Cortex of kidney (tissue), 1 donor: Measurements from ENCODE around the gene SAFB.
A peak's percentile ranks its signal among the peaks of the same experiment; 100 is the strongest.

Experiments used
- DNase-seq: peaks from one replicate; lab custom pipeline; 2025; lab: John Stamatoyannopoulos, UW

Gene SAFB

DNA sequence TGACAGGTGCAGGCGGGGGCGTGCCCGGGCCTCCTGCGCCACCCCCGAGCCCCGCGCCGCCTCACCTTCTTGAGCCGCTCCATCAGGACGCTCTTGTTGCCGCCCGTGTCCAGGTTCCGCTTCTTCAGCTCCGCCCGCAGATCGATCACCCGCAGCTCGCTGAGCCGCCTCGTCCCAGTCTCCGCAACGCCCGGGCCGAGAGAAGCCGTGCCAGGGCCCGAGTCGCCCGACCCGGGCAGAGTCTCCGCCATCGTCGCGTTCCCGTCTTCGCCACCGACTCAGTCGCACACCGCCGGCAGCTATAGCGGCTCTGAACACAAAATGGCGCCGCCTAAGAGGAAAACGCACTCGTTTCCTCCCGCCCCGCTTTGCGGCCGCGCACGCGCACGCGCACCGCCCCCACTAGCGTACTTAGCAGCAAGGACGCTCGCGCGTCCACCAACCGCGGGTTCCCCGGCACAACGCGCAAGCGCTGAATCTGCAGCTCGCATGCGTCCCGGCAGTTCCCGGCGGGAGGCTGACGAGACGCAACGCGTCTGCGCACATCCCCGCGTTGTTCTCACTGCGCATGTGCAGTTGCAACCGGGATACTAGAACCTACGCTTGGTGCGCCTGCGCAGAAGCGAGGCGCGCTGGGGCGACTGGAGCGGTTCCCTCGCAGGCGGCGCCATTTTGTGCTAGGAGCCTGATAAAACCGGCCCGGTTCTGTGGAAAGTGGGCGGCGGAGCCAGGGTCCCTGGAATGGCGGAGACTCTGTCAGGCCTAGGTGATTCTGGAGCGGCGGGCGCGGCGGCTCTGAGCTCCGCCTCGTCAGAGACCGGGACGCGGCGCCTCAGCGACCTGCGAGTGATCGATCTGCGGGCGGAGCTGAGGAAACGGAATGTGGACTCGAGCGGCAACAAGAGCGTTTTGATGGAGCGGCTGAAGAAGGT is at the start of gene SAFB, which contains the start of gene SAFB2:
Gene SAFB (plus strand): TSS at position 619 of the 932 bp plus-strand sequence. CDS start 123 bp downstream, at position 742.
Gene SAFB2 (minus strand): TSS at position 312 of the 932 bp plus-strand sequence. CDS start 61 bp downstream, at position 251.
- DNase-seq = peak; percentile 89

DNA sequence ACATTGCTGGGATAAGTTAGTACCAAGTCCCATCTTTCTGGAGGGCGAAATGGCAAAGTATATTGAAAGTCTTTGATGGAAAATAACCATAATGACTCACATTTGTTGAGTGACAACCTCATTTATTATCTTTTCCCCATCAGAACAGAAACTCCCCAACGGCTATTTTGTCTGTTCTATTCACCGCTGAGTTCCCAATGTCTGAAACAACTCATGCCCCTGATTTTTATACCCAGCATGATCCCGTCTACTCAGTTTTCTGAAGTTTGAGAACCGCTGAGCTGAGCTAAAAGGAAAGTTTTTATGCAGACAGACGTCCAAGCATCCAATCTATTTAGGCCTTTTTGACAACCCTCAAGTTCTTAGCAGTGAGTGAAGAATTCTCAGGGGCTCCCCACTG is 47.3 kb upstream of the SAFB start:
- DNase-seq = no peak

DNA sequence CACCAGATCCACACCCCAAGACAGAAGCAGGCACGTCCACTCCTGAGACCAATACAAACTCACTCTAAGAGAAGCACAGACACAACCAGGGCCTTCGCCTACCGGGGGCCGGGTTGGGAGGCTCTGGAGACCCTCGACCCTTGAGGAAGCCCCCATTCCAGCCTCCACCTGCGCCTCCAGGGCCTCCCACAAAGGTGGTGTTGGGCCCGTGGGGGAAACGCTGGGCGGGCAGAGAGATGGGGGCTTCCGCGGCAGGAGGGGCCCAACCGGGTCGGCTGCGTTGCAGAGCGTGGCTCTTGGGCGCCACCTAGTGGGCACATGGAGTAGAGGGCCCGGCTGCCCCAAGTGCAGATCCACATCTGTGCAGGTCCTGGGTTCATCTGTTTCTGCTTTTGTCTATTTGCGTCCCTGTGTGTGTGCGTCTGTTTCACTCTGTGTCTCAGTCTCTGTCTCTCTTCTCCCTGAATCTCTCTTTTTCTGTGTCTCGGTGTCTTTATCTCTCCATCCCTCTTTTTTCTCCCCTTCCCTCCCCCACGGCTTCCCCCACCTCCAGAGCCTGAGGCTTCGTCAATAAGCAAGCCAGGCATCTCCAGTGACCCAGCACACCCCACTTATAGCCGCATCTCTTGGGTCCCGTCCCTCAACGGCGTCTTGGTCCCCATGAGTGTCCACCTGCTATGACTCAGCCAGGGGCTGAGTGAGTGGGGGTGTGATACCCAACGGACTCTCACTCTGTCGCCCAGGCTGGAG is 44.6 kb upstream of the SAFB start:
- no peak for DNase-seq

DNA sequence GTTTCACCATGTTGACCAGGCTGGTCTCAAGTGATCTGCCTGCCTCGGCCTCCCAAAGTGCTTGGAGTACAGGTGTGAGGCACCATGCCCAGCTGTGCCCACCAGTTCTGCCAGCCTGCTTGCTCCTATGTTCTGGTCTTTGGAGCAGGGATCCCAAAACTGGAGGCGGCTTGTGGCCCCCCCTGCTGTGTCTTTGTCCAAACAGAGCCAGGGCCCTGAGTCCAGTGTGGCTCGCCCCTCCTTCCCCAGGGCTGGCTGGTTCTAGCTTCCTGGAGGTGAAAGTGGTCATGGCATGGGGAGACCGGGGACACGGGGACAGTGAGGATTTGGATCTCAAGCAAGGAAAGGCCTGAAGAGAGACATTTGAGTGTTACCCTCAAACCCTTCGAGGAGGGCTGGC is 43.6 kb upstream of the SAFB start:
- no peak for DNase-seq

DNA sequence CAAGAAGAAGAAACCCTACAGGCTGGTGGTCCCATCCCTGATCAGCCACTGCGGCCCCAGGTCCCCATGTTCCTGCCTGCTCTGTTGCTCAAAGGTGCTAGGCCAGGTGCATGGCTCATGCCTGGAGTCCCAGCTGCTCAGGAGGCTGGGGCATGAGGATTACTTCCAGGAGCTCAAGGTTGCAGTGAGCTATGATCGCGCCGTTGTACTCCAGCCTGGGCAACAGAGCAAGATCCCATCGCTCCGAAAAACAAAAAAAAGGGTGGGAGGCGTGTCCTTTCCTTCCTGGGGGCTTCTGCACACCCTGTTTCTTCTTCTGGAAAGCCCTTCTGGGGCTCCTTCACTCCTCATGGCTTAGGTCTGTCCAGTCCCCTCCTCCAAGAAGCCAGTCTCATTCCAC is 43.2 kb upstream of the SAFB start:
- no peak for DNase-seq

DNA sequence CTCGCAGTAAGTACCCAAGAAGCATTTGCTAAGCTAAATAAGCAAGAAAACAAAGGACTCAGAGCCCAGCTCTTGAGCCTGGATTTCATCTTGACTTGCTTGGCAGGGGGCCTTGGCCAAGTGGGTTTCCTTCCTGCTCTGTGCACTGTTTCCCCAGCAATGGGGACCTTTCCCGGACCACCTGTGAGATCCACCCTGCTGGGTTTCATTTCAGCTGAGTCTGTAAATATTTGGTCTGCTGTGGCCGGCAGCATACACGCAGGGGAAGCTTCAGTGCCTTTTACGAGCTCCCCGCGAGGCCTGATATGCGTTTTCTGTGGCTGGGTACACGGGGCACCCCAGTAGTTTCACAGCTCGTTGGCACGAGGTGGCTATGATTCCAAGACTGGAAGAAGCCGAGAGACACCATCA is 42.7 kb upstream of the SAFB start:
- DNase-seq = no peak

DNA sequence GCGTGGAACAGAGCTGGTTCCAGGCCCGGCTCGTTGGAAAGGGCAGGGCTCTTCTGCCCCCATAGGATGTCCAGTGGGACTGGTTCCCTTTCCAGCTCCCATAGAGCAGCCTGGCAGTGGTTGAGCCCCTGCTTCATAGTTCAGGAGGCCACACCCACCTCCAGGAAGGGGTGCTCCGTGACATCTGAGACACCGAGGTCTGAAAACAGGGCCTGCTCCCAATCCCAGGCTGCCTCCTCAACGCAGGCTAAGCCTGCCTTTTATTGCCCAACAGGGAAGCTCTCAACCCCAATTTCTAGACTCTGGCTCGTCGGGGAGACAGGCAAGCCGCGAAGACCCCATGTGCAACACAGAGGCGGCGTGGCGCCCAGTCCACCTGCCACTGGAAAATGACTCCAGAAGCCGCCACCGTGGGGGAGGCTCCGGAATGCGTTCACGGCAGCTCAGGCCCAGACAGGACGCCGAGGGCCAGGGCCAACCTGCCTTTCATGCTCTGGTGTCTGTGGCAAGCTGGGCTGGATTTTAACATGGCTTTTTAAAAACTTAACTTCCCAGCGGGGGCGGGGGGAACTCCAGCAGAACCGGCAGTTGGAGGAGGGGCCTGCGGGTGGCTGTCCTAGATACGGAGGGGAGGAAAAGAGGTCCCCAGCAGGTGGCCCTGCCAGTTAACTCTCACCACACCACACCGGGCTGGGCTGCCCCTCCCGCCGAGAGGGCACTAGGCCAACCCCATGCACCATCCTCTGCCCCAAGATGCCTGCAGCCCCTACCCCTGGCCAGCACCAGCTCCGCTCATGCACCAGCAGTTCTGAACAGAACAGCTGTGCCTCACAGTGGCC is 37.2 kb upstream of the SAFB start:
- no peak for DNase-seq

DNA sequence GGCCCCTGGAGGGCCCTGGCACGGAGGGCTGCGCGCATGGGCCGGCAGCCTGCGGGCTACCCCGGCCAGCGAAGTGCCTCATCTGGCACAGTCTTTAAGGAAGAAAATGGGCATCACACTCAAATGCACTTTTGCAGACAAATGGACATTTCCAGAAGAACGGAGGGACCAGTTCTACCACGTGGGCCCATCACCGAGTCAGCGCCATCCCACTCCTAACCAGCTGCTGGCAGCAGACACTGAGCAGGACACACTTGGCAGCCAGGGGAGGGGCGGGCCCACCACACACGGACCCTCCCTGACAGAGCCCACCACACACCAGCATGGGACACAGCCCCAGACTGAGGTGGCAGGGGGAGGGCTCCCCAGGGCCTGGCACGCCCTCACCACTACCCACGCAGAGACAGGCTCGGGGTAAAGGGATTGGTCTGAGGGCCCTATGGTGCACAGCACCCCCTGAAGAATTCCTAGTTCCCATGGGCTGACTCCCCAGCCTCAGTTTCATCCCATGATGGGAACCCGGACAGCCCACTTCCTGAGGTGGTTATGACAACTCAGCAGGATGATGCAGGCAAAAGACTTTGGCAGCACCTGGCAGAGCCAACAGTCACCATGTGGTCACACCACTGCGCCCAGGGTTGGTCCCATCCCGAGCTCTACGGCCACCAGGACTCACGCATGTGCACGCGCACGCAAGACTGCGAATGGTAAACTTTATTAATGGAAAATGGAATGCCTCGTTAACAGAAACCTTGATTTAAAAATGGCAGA is 36.4 kb upstream of the SAFB start:
- DNase-seq = no peak

DNA sequence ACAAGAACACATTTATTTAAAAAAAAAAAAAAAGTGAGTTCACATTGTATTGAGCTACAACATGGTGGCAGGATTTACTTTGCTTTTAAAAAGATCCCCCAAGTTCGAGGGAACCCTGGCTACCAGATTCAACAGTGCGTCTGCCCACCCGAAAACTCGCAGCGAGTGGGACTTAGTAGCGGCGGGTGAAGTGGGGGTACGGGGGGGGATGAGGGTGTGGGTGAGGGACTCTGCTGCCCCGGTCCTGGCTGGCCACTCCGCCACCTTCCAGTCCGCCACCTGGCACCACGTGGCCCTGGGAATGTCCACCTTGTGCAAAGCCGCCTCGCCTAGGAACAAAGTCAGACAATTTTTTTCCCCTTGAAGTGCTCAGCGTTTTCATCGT is 35.8 kb upstream of the SAFB start:
- no peak for DNase-seq

DNA sequence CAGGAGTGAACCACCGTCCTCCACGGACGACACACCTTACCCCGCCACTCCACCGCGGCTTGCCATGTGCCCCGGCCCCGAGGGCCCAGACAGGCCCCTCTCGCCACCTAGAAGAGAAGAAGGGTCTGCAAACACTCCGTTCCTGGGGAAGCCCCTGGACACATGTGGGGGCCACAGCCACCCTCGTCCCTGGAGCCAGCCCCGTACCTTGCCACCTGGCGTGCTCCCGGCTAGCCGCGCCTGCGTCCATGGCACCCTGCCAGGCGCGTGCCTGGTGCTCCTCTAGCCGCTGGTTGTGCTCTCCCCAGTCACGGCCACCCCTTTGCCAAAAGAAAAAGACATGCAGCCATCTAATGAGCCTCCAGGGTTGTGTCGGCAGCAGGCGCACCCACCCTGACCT is 35.2 kb upstream of the SAFB start:
- DNase-seq = no peak

DNA sequence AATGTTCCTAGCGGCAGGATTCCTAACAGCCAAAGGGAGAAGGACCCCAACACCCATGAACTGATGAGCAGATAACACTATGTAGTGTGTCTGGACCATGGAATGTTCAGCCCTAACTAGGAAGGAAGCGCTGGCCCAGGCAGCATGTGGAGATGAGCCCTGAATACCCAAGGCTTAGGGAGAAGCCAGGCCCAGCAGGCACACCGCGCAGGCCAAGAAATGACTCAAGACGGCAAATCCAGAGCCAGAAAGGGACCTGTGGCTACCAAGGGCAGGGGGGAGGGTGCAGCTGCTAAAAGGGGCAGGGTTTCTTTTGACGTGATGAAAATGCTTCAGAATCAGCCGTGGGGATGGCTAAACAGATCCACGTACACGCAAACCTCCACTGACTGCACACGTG is 34.4 kb upstream of the SAFB start:
- no peak for DNase-seq

DNA sequence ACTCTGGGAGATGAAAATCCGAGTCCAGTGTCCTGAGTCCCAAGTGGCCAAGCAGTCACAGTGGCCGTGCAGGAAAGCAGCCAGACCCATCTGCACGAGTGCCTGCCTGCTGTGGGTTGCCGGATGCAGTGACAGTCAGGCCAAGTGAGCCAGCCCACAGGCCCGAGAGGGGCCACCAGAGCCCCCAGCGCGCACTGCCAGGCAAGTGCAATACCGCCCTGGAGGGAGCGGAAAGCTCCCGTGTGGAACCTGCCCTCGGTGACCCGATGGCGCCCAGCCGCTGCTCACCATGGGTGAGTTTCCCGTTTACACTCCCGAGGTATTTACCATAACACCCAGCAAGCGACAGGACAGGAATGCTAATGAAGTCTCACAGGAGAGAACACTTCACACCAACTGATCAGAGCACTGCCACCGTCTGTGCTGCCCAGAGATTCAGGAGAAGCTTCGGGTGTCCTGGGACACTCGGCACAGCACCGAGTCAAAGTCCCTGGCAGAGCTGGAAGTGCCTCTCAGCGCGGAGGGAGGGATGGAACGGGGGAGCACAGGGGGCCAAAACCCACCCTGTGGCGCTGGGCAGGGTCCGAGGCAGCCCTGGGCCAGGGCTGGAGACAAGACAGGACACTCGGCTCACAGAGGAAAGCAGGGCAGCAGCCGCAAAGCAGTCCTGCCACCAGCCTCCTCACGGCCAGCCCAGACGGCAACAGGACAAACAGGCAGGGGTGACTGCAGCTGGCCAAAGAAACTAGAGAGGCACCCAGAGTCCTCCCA is 33.8 kb upstream of the SAFB start:
- DNase-seq = no peak

DNA sequence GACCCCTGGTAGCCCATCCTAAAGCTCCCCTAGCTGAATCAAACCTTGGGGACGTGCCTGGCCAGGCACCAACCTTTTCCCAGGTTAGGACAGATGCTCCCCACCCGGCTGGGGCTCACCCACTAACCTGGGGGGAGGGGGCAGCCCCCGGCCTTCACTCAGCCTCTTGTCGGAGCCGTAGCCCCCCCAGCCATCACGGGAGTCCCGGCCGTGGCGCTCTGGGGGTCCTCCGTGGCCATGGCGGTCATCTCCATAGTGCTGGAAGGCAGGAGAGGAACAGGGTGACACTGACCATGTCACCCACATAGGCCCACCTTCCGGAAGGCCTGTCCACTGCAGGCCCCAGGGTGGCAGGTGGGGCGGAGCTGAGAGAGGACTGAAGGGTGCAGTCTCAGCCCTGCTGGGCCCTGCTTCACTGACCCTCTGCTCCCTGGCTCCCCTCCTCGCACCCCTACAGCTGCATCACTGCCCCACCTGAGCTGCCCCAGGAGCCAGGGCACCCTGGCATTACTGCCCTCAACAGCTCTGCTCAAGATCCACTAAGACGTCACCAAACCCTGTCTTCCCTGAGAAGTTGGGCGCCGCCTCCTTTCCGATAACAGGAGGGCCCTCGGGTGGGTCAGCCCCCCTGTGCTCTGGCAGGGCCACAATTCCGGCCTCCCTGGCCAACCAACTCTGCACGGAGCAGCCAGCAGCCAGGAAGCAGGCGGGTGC is 32.6 kb upstream of the SAFB start:
- DNase-seq = no peak

DNA sequence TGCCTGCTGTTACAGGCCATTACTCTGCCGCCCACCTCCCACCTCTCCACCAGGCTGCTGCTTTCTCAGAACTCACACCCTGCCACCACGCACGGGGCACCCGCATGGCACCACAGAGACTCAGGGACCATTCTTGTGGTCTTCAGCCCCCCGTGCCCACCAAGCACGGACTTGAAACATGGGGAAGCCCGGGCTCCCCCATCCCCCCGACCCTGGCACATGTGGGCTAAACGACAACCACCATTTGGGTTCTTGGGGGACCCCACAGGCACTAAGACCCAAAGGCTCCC is 32.1 kb upstream of the SAFB start:
- no peak for DNase-seq

DNA sequence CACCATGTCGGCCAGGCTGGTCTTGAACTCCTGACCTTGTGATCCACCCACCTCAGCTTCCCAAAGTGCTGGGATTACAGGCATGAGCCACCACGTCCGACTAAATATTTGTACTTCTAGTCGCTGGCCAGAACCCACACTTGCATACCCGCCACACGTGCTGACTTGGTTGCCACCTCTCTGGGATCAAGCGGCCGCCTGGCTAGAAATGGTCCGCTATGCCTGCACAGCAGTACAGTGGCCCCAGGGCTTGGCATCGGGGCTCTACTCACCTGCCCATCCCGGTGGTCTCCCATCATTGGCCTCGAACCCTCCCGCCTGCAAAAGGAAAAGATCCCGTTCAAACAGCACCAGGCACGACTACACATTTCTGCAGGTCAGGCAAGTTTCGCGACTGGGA is 31.4 kb upstream of the SAFB start:
- DNase-seq = no peak

DNA sequence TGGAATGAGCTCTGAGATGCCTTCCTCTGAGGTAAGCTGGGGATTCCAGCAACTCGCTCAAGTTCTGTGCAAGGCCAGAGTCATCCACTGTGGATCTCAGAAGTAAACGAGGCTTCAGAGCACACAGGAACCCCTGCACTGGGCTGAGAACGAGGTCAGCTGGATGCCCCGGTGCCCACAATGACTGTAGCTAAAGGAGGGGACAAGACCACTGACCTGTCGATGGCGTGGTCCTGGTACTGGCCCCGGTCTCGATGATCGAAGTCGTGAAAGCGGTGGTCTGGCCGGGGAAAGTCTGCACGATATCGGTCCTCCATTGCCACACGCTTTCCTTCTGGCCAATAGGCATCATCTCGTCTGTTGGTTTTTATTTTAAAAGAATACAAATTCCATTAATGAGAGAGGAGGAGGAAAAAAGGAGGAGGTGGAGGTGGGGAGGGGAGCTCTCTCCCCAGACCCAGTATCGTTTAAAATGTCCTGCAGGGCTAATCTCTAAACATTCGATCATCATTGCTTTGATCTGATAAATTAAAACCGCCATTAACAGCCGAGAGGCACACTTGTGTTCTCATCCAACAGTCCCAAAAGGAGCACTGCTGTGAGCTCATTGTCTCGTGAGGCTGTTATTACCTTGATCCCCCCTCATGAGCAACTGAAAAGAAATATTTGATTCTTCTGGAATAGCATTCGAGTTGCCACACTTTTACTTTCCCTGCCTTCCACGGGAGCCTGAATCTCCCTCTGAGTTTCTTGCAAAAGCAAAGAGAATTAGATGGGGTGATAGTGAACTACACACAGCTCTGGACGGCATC is 30.1 kb upstream of the SAFB start:
- DNase-seq = no peak

DNA sequence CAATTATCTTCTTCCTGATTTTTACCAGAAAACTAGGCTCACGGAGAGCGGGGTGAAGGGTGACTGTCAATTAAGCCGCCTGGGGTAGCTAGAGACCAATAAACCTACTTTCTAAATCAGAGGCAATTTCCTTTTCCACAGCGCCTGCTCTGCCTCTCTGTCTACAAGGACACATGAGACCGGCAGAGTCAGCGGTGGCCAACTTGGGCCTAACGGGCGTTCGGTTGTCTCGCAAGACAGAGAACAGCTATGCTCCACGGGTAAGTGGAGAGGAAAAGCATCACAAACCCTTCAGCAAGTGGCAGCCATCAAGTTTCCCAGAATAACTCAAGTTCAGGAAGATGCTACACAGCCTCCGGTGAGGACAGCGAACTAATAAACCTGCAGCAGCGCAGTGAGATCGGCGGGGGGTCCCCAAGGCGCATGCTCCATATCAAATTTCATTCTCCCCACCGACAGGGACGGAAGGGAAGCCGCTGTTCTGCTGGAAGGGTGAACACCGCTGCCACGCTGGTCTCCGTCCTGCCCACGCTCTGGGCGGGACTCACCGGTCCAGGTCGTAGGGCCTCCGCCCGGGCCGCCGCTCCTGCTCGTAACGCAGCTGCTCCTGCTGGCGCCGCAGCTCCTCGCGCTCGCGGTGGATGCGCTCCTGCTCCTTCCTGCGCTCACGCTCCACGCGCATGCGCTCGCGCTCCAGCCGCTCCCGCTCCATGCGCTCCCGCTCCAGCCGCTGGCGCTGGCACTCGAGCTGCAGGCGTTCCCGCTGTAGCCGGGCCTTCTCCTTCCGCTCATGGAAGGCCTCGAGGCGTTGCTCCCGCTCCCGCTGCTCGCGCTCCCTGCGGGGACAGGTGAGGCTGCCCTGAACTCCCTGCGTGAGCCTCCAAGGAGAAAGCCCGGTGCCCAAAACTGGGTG is 29.3 kb upstream of the SAFB start:
- no peak for DNase-seq

DNA sequence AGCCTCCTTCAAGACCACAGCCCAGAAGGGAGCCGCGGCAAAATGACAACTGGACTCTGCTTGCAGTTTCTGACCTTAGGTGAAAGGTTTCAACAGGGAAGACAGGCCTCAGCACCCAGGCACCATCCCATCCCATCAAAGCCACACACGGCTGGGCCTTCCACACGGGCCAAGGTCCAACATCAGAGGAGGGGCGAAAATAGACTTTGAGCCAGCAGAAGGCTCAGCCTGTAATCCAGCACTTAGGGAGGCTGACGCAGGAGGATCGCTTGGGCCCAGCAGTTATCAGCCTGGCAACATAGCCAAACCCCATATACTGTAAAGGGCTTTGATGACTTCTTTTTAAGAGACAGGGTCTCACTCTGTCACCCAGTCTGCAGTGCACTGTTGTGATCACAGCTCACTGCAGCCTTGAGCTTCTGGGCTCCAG is 28.3 kb upstream of the SAFB start:
- no peak for DNase-seq
